Skeletal muscle satellite cell (primary cell): ENCODE data around the gene KCNN3.
A peak's percentile ranks its signal among the peaks of the same experiment; 100 is the strongest.

ENCODE experiments used
- H3K27me3 ChIP-seq: 2 replicates; pipeline ENCODE4 v1.7.0; 2013; ENCODE audit warnings: low read length; ENCODE audit not compliant: control insufficient read depth, insufficient read depth
- H3K36me3 ChIP-seq: 2 replicates; pipeline ENCODE4 v1.7.0; 2013; ENCODE audit warnings: mild to moderate bottlenecking, control low read depth, low read length; ENCODE audit not compliant: insufficient read depth
- H3K4me1 ChIP-seq: 2 replicates; pipeline ENCODE4 v1.7.0; 2013; ENCODE audit warnings: low read length; ENCODE audit not compliant: control insufficient read depth, insufficient read depth
- H3K4me2 ChIP-seq: 2 replicates; pipeline ENCODE4 v1.7.0; 2013; ENCODE audit warnings: mild to moderate bottlenecking, low read length
- H3K4me3 ChIP-seq: 2 replicates; pipeline ENCODE4 v1.7.0; 2013; ENCODE audit warnings: low read length
- H3K9ac ChIP-seq: 2 replicates; pipeline ENCODE4 v1.7.0; 2013; ENCODE audit warnings: mild to moderate bottlenecking, low read depth, low read length, moderate library complexity
- H3K9me3 ChIP-seq: replicated peaks from 2 replicates; pipeline ENCODE4 v1.7.0; 2013; ENCODE audit warnings: mild to moderate bottlenecking, control low read depth, low read length

KCNN3 gene

GRCh38 chr1:154794608-154795007 is 75.5 kb downstream of the KCNN3 start:
- H3K9me3 ChIP-seq = no peaks in the 10 kb centered on the region
- no peak overlapping the region for H3K4me3 ChIP-seq
- H3K9ac ChIP-seq = no peak overlapping the region
- H3K4me2 ChIP-seq = no peak overlapping the region
- no peaks in the 10 kb centered on the region for H3K36me3 ChIP-seq
- peaks cover 77% of the 10 kb centered on the region for H3K27me3 ChIP-seq
- H3K4me1 ChIP-seq = peaks cover 9% of the 10 kb centered on the region

- Histone ChIP-seq H3K4me3 (no peak overlapping the region), H3K4me2 (no peak overlapping the region), H3K4me1 (peaks cover 9% of the 10 kb centered on the region)
Observed at GRCh38 chr1:154793685-154794084, 76.4 kb downstream of the KCNN3 start.

GRCh38 chr1:154792899-154793298 is 77.2 kb downstream of the KCNN3 start:
- H3K27me3 ChIP-seq = peaks cover 78% of the 10 kb centered on the region
- no peaks in the 10 kb centered on the region for H3K9me3 ChIP-seq
- H3K4me1 ChIP-seq = peaks cover 9% of the 10 kb centered on the region

More at GRCh38 chr1:154793685-154794084, 76.4 kb downstream of the KCNN3 start:
- no peaks in the 10 kb centered on the region for H3K36me3 ChIP-seq
- H3K9ac ChIP-seq = no peak overlapping the region
- H3K9me3 ChIP-seq = no peaks in the 10 kb centered on the region
- H3K27me3 ChIP-seq = peaks cover 78% of the 10 kb centered on the region

DNA sequence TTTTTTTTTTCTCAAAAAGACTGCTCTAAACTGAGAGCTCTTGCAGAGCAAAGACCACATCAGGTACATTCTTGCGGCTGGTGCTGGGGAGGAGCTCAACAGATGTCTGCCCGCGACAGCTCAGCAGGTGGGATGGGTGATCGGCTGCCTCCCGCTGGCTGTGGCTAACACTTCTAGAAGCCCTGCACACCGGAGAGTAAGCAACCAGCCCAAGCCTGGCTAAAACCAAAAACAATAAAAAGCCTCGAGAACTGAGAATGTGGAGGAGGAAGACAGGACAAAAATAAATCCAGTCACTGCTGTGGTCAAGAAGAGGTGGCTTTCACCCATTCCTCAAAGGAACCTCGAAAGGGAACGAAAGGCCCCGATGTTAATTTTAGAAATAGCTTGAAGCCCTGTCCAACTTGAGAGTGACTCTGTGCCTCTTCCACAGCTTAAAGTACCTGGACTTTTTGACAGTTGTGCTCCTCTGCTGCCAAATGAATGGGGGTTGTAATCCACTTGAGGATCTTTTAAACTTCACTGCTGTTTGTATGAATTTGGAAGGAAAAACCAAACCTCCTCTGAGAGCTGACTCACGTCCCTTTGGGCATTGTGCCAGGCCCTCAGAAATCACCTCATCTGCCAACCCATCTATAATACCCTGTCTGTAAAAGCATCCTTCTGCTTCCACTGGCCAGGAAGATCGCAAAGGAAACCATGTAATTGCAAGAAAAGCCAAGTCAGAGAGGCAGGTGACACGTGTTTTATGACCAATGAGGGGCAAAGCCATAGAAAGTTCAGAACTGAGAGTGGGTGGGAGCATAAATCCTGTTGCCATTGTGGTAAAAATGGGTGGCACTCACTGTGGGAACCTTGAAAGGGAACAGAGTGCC is 78.6 kb downstream of the KCNN3 start:
- Histone ChIP-seq H3K9me3 (no peaks in the 10 kb centered on the region), H3K9ac (no peak overlapping the region), H3K4me2 (peak overlapping the region; percentile 3), H3K27me3 (peaks cover 70% of the 10 kb centered on the region), H3K4me1 (peaks cover 9% of the 10 kb centered on the region), H3K4me3 (no peak overlapping the region), H3K36me3 (no peaks in the 10 kb centered on the region)

More at GRCh38 chr1:154792899-154793298, 77.2 kb downstream of the KCNN3 start:
- no peaks in the 10 kb centered on the region for H3K36me3 ChIP-seq
- H3K4me3 ChIP-seq = no peak overlapping the region
- no peak overlapping the region for H3K9ac ChIP-seq
- H3K4me2 ChIP-seq = no peak overlapping the region

- H3K4me1 ChIP-seq = peaks cover 9% of the 10 kb centered on the region
- no peak overlapping the region for H3K4me2 ChIP-seq
- no peaks in the 10 kb centered on the region for H3K9me3 ChIP-seq
- peaks cover 49% of the 10 kb centered on the region for H3K27me3 ChIP-seq
- H3K36me3 ChIP-seq = no peaks in the 10 kb centered on the region
- no peak overlapping the region for H3K9ac ChIP-seq
- H3K4me3 ChIP-seq = no peak overlapping the region
Observed at GRCh38 chr1:154788886-154789285, 81.2 kb downstream of the KCNN3 start.

DNA sequence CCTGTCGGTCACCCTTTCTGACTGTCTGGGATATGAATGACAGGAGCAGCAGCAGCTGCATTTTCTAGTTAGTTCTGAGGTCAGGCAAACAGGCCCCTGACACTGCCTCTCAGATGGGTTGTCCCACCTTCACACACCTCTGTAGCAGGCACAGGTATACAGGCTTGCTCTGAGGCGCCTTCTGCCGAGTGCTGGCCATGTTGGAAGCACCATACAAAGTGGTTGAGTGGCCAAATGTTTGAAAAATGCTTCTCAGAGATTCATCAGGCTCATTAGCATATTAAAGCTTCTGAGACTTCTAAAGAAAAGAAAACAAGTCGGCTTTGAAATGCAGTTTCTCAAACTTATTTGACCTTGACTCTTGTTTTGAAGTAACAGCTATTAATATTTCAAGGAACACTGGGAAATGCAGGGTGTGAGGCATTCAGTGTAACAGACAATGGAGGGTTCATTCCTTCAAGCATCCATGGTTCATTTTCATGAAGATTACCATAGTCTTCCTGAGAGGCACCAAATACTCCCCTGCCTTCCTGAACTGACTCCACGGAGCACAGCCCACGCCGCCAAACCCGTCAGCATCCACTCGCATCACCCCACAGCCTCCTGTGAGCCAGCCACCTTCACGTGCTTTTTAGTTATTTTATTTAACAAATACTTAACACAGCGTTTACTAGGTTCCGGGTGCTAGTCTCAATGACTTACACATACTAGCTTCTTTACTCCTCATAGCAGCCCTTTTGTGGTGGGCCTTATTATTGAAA is 81.8 kb downstream of the KCNN3 start:
- no peaks in the 10 kb centered on the region for H3K9me3 ChIP-seq
- H3K9ac ChIP-seq = no peak overlapping the region
- H3K4me1 ChIP-seq = peaks cover 9% of the 10 kb centered on the region
- peaks cover 50% of the 10 kb centered on the region for H3K27me3 ChIP-seq
- no peaks in the 10 kb centered on the region for H3K36me3 ChIP-seq
- no peak overlapping the region for H3K4me3 ChIP-seq
- no peak overlapping the region for H3K4me2 ChIP-seq

DNA sequence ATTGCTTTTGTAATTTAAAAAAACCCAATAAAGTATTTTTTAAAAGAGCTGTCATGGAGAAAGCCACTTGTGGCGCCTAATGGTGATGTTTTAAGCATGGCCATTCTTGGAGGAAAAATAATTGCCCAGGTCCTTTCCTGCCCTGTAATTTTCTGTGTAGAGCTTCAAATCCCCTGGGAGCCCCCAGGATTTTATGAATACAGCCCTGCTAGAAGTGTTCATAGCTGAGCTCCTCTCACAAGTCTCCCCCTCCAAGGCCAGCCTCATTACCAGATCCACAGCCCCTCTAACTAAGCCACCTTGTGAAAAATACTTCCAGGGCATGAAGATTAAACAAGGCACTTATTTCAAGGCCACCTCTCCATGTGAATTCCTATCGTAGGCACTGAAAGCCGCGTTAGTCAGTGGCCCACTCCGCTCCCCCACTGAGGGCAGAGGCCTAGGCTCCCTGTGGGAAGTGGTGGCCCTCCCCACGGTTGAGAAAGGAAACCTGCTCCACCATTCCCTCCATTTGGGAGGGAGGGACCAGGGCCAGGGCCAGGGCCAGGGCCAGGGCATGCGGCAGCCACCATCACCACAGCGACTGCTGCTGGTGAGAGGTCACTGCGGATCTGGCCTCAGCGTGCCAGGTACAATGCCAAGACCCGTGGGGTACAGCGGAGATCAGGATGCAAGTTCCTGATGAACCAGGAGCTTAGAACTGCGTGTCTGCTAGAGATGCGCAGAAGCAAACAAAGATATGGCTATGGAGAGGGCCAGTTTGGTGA is 83.1 kb downstream of the KCNN3 start:
- H3K9me3 ChIP-seq = no peaks in the 10 kb centered on the region
- peaks cover 9% of the 10 kb centered on the region for H3K4me1 ChIP-seq
- H3K36me3 ChIP-seq = no peaks in the 10 kb centered on the region
- H3K9ac ChIP-seq = no peak overlapping the region
- no peak overlapping the region for H3K4me3 ChIP-seq
- H3K27me3 ChIP-seq = peaks cover 47% of the 10 kb centered on the region
- H3K4me2 ChIP-seq = no peak overlapping the region

DNA sequence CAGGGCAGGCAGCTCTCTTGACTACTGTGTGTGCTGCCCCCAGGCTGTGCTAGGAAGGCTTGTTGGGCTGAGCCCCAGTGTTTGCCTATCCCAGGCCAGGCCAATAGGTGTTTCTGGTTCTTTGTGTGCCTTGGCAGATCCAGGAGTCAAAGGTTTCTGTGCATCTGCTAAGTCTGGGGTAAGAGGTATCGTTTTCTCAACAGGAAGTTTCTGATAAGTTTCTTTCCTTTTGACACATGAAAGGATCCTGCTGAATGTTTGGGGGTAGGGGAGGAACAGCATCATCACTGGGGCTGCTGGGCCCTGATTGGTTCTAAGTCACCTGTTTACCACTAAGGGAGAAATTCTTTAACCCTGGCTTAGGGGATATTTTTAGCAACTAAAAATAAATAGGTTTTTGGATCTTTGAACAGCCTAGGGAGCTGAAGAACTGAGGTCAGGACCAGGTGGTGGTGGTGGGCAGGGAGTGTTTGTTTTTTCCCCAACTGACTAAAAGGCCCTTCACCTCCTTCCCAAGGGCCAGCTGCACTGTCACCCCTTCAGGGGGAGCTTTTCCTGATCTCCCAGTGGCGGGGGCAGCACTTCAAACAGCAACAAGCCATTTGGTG is 85.1 kb downstream of the KCNN3 start:
- Histone ChIP-seq H3K4me2 (no peak overlapping the region), H3K27me3 (peaks cover 56% of the 10 kb centered on the region), H3K4me1 (no peaks in the 10 kb centered on the region), H3K36me3 (no peaks in the 10 kb centered on the region), H3K9me3 (no peaks in the 10 kb centered on the region), H3K4me3 (no peak overlapping the region), H3K9ac (no peak overlapping the region)

GRCh38 chr1:154784416-154784815 is 85.7 kb downstream of the KCNN3 start:
- H3K9me3 ChIP-seq = no peaks in the 10 kb centered on the region
- no peak overlapping the region for H3K9ac ChIP-seq
- H3K4me1 ChIP-seq = no peaks in the 10 kb centered on the region
- H3K27me3 ChIP-seq = peaks cover 57% of the 10 kb centered on the region
- H3K4me2 ChIP-seq = no peak overlapping the region
- H3K4me3 ChIP-seq = no peak overlapping the region
- no peaks in the 10 kb centered on the region for H3K36me3 ChIP-seq

- H3K4me2 ChIP-seq = no peak overlapping the region
- H3K27me3 ChIP-seq = peaks cover 54% of the 10 kb centered on the region
- H3K9me3 ChIP-seq = peaks cover under 1% of the 10 kb centered on the region
- no peaks in the 10 kb centered on the region for H3K4me1 ChIP-seq
- H3K9ac ChIP-seq = no peak overlapping the region
- H3K36me3 ChIP-seq = no peaks in the 10 kb centered on the region
- H3K4me3 ChIP-seq = no peak overlapping the region
Observed at GRCh38 chr1:154783976-154784375, 86.1 kb downstream of the KCNN3 start.

DNA sequence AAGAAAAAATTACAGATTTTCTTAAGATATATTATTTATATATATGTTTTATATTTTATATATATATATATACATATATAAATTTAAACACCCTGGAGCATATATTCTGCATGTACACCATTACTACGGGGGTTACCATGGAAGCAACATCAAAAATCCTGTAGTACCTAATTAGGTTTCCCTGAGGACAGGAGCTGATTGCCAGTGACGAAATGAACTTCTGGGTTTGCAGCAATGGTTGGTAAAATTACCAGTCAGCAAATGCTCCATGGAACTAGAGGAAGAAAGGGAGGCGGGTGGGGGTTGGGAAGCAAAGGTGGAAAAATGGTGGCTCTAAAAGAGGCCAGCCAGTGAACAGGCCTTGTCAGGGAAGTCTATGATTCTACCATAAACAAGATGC is 89.5 kb downstream of the KCNN3 start:
- no peaks in the 10 kb centered on the region for H3K4me1 ChIP-seq
- H3K4me3 ChIP-seq = no peak overlapping the region
- no peak overlapping the region for H3K4me2 ChIP-seq
- H3K36me3 ChIP-seq = no peaks in the 10 kb centered on the region
- peaks cover 53% of the 10 kb centered on the region for H3K27me3 ChIP-seq
- H3K9ac ChIP-seq = no peak overlapping the region
- H3K9me3 ChIP-seq = peaks cover 4% of the 10 kb centered on the region
